Activated T-cell treated with anti-CD3 and anti-CD28 coated beads for 24 hours (primary cell): Measurements from ENCODE around the gene PIP4K2B.
"Not testable (repeated sequence)": the region's sequence is repeated elsewhere in the genome, so short reads cannot be mapped to it uniquely, and the experiment has no call there.

Experiments
- DNase-seq: peaks from one replicate; pipeline ENCODE4 v3.0.0-alpha.2; 2020; ENCODE audit warnings: low read depth

Gene PIP4K2B

GRCh38 chr17:38799501-38800236, at the start of gene PIP4K2B:
TSS of gene PIP4K2B (minus strand) at chr17:38799556. CDS start at chr17:38799424, 132 bp downstream.
- DNase-seq = peak; percentile 84

GRCh38 chr17:38848557-38848891, 49.2 kb upstream of the PIP4K2B start:
- no peak for DNase-seq

DNA sequence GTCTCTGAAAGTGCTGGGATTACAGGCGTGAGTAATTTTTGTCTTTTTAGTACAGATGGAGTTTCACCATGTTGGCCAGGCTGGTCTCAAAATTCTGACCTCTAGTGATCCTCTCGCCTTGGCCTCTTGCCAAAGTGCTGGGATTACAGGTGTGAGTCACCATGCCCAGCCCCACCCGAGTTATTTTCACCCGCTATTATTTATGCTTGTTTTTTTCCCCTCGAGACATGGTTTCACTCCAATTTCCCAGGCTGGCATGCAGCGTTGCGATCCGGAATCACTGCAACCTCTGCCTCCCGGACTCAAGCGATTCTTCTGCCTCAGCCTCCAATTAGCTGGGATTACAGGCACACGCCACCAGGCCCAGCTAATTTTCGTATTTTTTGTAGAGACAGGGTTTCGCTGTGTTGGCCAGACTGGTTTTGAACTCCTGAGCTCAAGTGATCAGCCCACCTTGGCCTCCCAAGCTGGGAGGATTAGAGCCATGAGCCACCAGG, 45.0 kb upstream of the PIP4K2B start:
- DNase-seq = no peak

DNA sequence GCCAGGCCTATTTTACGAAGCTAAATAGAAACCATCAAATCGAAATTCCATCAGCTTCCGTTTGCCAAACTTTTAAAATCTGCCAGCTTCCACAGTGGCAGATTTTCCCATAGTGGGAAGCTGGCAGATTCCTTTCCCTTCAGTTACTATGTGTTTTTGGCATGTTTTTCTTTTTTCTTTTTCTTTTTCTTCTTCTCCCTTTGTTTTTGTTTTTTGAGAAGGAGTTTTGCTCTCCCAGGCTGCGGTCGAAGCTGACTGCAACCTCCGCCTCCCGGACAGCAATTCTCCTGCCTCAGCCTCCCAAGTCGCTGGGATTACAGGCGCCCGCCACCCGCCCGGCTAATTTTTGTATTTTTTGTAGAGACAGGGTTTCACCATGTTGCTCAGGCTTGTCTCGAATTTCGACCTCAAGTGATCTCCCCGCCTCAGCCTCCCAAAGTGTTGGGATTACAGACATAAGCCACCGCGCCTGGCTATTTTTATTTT, 26.4 kb upstream of the PIP4K2B start:
- DNase-seq = no peak

GRCh38 chr17:38824899-38825761, 25.8 kb upstream of the PIP4K2B start, which contains the start of gene CWC25:
TSS of gene CWC25 (minus strand) at chr17:38825321. CDS start at chr17:38825183, 138 bp downstream.
- peak; percentile 95 for DNase-seq

DNA sequence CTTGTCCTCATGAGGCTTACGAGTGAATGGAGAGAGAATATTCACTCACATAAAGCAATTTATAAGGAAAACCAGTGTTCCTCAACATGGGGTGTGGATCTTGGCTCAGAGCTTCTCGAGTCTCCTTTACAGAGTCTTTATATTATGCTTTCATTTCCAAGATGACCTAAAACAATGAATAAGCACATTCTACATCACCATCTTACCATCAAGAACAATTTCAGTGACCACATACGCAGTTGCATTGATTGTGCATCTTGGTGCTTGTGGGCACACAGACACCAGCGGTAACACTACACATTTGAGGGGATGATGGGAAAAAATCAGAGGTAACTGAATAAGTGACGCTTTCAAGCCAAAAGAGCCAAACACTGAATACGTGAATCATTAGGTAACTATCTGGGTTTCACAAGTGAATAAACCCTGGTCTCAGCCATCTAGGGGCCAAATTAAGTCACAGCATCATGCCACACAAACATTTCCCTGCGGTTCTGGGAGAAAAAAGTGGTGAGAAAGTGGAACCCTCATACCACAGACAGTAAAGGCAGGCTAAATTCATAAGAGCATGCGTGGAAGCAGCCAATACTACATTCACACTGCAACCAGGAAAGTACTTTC, 16.3 kb upstream of the PIP4K2B start:
- peak; percentile 27 for DNase-seq

- DNase-seq = no peak
Measured at GRCh38 chr17:38809828-38810227, 10.5 kb upstream of the PIP4K2B start.

- no peak for DNase-seq
Measured at GRCh38 chr17:38800237-38800760, 943 bp upstream of the PIP4K2B start.

DNA sequence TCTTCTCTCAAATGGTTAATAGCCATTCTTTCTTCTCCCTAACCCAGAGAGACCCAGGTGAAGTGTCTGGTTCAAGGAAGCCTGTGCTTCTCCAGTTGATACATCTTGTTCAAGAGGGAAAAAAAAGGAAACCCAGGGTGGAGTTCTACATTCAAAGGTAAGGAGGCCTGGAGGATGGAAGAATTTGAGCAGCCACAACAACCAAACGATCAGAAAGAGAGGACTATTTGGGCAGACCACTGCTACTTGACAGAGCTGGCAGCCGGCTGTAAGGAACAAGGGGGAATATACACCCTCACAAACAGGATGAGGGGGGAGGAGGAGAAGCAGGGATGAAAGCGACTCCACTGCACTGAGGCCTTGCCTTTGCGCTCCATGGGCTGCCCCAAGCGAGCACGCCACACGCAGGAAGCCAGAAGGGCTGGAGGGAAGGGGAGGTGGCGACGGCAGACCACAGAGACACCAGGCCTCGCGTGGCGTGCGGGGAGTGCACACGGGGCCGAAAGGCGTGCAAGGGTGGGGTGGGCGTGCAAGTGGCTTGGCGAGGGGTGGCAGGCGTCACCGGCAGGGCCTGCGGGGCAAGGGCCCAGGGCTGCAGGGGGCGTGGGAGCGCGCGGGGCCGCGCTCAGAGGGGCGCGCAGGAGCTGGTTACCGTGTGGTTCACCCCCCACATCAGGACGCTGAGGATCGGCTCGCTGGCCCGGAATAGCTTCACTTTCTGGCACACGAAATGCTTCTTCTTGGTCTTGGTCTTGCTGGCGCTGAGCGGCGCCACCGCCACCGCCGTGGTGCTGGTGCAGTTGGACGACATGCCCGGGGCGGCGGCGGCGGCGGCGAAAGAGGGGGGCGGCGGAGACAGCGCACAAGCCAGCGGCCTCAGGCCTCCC, 499 bp downstream of the PIP4K2B start:
- peak; percentile 28 for DNase-seq

DNA sequence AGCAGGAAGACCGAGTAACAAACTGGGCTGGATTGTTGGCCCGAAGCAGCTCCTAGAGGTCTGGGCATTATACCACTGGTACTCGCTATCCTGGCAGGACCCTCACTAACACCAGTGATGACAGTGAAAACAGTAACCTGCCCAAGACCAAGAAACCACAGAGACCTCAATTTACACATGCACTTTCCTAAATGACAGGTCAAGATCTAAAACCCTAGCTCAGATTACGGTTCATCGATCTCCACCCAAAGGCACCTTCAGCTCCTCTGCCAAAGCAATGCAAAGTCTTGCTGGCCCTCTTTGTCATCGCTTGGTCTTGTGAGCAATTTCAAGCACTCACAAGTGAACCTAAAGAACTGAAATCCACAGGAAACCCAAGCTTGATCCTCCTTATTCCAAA, 1.5 kb downstream of the PIP4K2B start:
- no peak for DNase-seq

- no peak for DNase-seq
Measured at GRCh38 chr17:38797158-38797490, 2.2 kb downstream of the PIP4K2B start.

GRCh38 chr17:38796451-38797157, 2.8 kb downstream of the PIP4K2B start:
- no peak for DNase-seq

GRCh38 chr17:38794221-38794620, 5.1 kb downstream of the PIP4K2B start:
- DNase-seq = no peak

DNA sequence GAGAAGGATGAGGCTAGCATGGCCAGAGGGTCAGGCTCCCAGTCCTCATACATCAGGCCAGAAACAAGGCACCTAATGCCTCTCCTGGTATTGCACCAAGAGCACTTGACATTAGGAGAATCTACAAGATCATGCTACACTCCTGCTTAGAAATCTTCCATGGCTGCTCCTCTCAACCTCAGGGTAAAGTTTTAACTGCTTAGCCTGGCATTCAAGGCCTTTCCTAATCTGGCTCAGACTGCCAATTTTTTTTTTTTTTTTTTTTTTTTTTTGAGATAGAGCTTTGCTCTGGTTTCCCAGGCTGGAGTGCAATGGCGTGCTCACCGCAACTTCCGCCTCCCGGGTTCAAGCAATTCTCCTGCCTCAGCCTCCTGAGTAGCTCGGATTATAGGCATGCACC, 8.2 kb downstream of the PIP4K2B start:
- no peak for DNase-seq

DNA sequence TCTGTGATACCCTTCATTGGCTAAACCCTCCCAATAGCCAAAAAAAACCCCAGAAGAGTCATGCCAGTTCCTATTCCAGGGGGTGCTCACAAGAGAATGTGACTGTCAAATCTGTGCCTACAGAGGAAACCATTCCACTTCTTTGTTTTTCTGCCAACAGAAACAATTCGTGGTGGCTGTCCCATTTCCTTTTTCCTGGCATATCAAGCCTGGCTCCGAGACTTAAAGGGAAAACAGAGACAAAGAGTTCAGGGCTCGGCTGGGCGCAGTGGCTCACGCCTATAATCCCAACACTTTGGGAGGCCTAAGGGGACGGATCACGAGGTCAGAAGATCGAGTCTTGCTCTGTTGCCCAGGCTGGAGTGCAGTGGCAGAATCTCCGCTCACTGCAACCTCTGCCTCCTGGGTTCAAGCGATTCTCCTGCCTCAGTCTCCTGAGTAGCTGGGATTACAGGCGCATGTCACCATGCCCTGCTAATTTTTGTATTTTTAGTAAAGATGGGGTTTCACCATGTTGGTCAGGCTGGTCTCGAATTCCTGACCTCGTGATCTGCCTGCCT, 9.1 kb downstream of the PIP4K2B start:
- not testable (repeated sequence) for DNase-seq

- DNase-seq = no peak
Measured at GRCh38 chr17:38789185-38789584, 10.2 kb downstream of the PIP4K2B start.

DNA sequence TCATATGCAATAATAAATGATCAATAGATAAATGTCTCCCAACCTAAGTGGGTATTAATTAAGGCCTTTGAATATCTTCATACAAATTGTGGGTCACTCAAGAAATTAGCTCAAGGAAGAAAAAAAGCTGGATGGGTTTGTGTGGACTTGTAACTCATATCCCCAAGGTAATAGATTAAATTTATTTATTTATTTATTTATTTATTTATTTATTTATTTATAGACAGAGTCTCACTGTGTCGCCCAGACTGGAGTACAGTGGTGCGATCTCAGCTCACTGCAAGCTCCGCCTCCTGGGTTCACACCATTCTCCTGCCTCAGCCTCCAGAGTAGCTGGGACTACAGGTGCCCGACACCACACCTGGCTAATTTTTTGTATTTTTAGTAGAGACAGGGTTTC, 11.4 kb downstream of the PIP4K2B start:
- DNase-seq = not testable (repeated sequence)

DNA sequence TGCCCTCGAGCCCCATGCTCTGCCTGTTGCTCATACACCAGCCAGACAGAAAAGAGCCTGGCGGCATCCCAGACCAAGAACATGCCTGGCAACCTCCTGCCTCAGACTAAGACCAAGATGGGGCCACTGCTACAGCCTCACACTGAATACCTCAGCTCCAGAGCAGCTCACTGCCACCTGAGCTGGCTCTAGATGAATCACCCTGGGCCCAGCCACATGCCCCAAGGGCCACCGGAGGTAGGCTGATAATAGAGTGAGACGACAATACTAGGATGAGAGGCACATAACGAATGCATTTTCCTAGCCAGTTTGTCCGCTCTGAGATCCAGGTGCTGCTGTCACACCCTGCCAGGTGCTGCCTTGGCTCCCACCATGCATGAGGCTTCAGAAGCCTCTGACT, 13.0 kb downstream of the PIP4K2B start:
- DNase-seq = no peak

DNA sequence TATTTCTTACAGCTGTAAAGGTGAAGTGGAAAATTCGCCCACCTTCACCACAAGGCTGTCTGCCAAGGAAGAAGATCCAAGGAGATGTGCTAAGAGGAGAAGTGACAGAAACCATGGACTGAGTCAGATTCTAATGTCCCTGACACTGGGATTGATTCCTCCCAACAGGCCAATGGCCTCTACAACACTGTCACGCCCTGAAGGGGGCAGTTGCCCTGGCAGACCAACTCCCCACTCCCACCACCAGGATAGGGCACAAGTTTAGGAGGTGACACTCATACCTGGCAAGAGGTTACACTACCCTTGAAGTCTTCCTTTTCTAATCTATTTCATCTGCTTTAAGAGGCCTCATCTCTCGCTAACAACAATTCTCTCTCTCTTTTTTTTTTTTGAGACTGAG, 16.1 kb downstream of the PIP4K2B start:
- DNase-seq = no peak
